ENCODE data around the gene MAB21L3.

The MAB21L3 gene

DNA sequence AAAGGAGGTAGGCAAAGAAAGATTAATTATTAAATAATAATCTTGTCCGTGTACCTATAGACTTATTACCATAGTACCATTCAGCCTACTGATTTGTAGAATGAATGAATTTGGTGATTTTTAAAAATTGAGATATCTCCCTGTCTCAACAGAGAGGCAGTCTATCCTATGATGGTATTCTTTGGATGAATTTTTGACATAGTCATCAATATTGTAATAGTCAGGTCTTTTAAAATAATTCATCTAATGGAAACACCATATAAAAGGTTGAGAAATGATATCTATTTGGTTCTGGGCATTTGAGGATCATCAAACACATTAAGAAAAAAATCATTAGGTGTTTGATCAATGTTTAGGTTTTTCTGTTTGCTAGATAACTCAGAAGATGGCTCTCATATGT is 35.6 kb upstream of the MAB21L3 start:
- Mint-ChIP-seq H3K4me1 (no peaks in the 10 kb centered on the region), H3K27ac (no peak overlapping the region), H3K4me3 (no peak overlapping the region), H3K27me3 (ENCODE audit: low read depth) (no peaks in the 10 kb centered on the region), H3K9me3 (no peaks in the 10 kb centered on the region), H3K36me3 (ENCODE audit: low read depth) (no peaks in the 10 kb centered on the region)
- TF ChIP-seq, protein P1, sequence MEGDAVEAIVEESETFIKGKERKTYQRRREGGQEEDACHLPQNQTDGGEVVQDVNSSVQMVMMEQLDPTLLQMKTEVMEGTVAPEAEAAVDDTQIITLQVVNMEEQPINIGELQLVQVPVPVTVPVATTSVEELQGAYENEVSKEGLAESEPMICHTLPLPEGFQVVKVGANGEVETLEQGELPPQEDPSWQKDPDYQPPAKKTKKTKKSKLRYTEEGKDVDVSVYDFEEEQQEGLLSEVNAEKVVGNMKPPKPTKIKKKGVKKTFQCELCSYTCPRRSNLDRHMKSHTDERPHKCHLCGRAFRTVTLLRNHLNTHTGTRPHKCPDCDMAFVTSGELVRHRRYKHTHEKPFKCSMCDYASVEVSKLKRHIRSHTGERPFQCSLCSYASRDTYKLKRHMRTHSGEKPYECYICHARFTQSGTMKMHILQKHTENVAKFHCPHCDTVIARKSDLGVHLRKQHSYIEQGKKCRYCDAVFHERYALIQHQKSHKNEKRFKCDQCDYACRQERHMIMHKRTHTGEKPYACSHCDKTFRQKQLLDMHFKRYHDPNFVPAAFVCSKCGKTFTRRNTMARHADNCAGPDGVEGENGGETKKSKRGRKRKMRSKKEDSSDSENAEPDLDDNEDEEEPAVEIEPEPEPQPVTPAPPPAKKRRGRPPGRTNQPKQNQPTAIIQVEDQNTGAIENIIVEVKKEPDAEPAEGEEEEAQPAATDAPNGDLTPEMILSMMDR (IDR thresholded peaks at IDR 0.05; ENCODE audit: unreplicated experiment in 3 of 3), result no peak

DNA sequence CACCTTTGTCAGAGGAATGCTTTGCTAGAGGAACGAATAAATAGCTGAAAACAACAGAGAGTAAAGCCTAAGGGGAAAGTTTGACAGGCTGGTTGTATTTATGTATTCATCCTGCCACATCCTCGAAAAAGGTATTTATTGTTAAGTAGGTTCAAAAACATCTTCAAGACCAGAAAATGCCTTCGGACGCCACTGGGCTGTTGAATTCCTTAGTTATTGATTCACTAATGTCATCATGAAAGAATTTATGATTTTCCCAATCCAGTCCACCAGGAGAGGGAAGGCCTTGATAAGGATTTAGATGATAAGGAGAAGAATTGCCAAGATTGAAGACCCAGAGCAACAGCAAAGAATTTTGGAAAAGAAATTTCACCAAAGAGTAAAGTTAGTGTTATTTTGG is 35.2 kb upstream of the MAB21L3 start:
- no peaks in the 10 kb centered on the region for H3K27me3 Mint-ChIP-seq (ENCODE audit: low read depth)
- no peaks in the 10 kb centered on the region for H3K36me3 Mint-ChIP-seq (ENCODE audit: low read depth)
- no peak overlapping the region for H3K4me3 Mint-ChIP-seq
- H3K9me3 Mint-ChIP-seq, result no peaks in the 10 kb centered on the region
- TF ChIP-seq, protein P1 (IDR thresholded peaks at IDR 0.05; ENCODE audit: unreplicated experiment in 3 of 3), result no peak
- H3K27ac Mint-ChIP-seq, result no peak overlapping the region
- H3K4me1 Mint-ChIP-seq, result no peaks in the 10 kb centered on the region

DNA sequence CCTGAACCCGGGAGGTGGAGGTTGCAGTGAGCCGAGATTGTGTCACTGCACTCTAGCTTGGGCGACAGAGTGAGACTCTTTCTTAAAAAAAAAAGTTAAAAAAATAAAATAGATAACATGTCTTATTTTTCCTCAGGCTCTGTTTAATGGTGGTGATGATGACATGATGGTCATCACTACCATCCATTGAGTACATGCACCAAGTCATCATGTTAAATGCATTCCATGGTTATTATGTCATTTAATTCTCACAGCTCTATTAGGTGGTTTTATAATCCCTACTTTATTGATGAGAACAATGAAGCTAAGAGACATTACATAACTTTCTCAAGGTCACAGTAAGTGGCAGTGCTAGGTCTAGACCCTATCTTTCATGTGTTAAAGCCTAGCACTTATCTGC is 34.4 kb upstream of the MAB21L3 start:
- Mint-ChIP-seq H3K36me3 (ENCODE audit: low read depth) (no peaks in the 10 kb centered on the region), H3K4me3 (no peak overlapping the region), H3K27me3 (ENCODE audit: low read depth) (no peaks in the 10 kb centered on the region), H3K4me1 (no peaks in the 10 kb centered on the region), H3K9me3 (no peaks in the 10 kb centered on the region), H3K27ac (no peak overlapping the region)
- TF ChIP-seq, protein P1 (IDR thresholded peaks at IDR 0.05; ENCODE audit: unreplicated experiment in 3 of 3), result no peak

DNA sequence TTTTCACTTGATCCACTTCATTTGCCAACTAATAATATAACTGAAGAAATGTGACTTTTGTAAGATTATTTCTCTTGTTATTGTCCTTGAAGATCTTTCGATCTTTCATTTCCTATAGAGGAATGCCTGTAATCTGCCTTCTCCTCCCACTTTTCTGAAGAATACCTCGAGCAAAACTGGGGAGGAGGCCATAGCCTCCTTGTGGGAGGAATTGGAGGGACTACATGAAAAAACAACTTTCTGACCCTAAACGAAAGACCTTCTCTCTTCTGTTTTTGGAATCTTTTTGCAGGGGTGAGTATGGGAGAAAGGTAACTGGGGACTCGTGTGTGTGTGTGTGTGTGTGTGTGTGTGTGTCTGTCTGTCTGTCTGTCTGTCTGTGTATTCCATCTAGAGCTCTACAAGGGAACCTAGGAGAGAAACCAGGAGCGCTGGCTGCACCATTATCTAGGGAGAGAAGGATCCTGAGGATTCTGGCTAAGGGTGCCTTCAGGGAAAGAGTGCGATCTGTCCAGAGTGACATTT is 32.4 kb upstream of the MAB21L3 start:
- H3K36me3 Mint-ChIP-seq (ENCODE audit: low read depth), result no peaks in the 10 kb centered on the region
- H3K4me3 Mint-ChIP-seq, result no peak overlapping the region
- H3K4me1 Mint-ChIP-seq, result no peaks in the 10 kb centered on the region
- H3K9me3 Mint-ChIP-seq, result no peaks in the 10 kb centered on the region
- no peaks in the 10 kb centered on the region for H3K27me3 Mint-ChIP-seq (ENCODE audit: low read depth)
- TF ChIP-seq, protein P1 (IDR thresholded peaks at IDR 0.05; ENCODE audit: unreplicated experiment in 3 of 3), result no peak
- no peak overlapping the region for H3K27ac Mint-ChIP-seq

DNA sequence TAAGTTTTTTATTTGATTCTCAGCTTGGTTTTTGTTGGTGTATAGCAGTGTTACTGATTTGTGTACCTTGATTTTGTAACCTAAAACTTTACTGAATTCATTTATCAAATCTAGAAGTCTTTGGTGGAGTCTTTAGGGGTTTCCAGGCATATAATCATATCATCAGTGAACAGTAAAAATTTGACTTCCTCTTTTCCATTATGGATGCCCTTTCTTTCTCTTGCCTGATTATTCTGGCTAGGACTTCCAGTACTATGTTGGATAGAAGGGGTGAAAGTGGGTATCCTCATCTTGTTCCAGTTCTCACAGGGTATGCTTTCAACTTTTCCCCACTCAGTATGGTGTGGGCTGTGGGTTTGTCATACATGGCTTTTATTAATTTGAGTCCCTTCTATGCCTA is 23.6 kb upstream of the MAB21L3 start:
- Mint-ChIP-seq H3K36me3 (ENCODE audit: low read depth) (peaks cover 7% of the 10 kb centered on the region), H3K27me3 (ENCODE audit: low read depth) (peaks cover 4% of the 10 kb centered on the region), H3K4me3 (no peak overlapping the region), H3K4me1 (no peaks in the 10 kb centered on the region), H3K9me3 (peaks cover 39% of the 10 kb centered on the region), H3K27ac (no peak overlapping the region)
- TF ChIP-seq, protein P1 (IDR thresholded peaks at IDR 0.05; ENCODE audit: unreplicated experiment in 3 of 3), result no peak

DNA sequence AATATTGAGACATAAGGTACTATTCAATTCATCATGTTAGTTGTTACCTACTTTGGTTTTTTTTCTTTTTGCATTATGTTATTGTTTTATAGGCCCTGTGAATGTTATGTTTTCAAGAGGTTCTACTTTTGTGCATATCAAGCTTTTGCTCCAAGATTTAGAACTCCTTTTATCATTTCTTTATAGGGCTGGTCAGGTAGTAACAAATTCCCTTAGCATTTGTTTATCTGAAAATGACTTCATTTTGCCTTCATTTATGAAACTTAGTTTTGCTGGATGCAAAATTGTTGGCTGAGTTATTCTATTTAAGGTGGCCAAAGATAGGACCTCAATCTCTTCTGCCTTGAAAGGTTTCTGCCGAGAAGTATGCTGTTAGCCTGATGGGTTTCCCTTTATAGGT is 21.3 kb upstream of the MAB21L3 start:
- TF ChIP-seq, protein P1 (IDR thresholded peaks at IDR 0.05; ENCODE audit: unreplicated experiment in 3 of 3), result no peak
- Mint-ChIP-seq H3K36me3 (ENCODE audit: low read depth) (peaks cover 7% of the 10 kb centered on the region), H3K4me3 (no peak overlapping the region), H3K9me3 (peaks cover 53% of the 10 kb centered on the region), H3K27ac (no peak overlapping the region), H3K4me1 (no peaks in the 10 kb centered on the region), H3K27me3 (ENCODE audit: low read depth) (peaks cover 4% of the 10 kb centered on the region)

Data from nephron (organoid).